GM12878 (cell line): ENCODE data around the gene PADI2. TPM values are rescaled to one million over a fixed set of nuclear protein-coding genes. Genes with fewer than 3 reads are reported as not detected.

Experiments
- ATAC-seq: fragments of 200-7000 bp; cut with Tn5 transposase; 3 replicates; pipeline ENCODE4 v1.9.1; 2020; ENCODE audit warnings: mild to moderate bottlenecking, moderate library complexity
- BruUV-seq: library from RNA; stranded (reverse); fragments of 400-500 nt; replicated peaks from 2 replicates; lab custom pipeline; 2021; lab: Mats Ljungman, UMichigan
- CTCF ChIA-PET: fragments of 300-600 bp; sonication (Branson Sonifier 250); formaldehyde crosslinking; extraction: SDS; loops from one replicate; lab custom pipeline; 2021; ENCODE audit warnings: inconsistent platforms; lab: Yijun Ruan, JAX
- POLR2A ChIA-PET: fragments of 350-600 bp; formaldehyde crosslinking; extraction: SDS; loops from one replicate; lab custom pipeline; 2021; ENCODE audit warnings: inconsistent platforms; lab: Charles Lee
- RAD21 ChIA-PET: fragments of 300-600 bp; sonication (Branson Sonifier 250); formaldehyde crosslinking; loops from one replicate; lab custom pipeline; 2023; ENCODE audit warnings: antibody characterized with exemption; ENCODE audit not compliant: unreplicated experiment; lab: Charles Lee
- SMC1A ChIA-PET: fragments of 300-600 bp; sonication (Branson Sonifier 250); formaldehyde crosslinking; loops from one replicate; lab custom pipeline; 2023; ENCODE audit not compliant: unreplicated experiment, uncharacterized antibody; lab: Charles Lee
- DNase-seq: peaks from one replicate; pipeline ENCODE4 v3.0.0-alpha.2; 2011; ENCODE audit warnings: low read depth, low spot score
- FAIRE-seq: peaks from 3 replicates; lab custom pipeline; 2011; peaks lifted over from hg19 to GRCh38; lab: Jason Lieb, UNC
- H2AFZ ChIP-seq: 2 replicates; pipeline ENCODE4 v1.6.0; 2011; ENCODE audit warnings: low read depth, low read length, control low read depth; ENCODE audit not compliant: control insufficient read depth
- H3K27ac ChIP-seq: 2 replicates; pipeline ENCODE4 v1.5.1; 2011; ENCODE audit warnings: control low read depth; ENCODE audit not compliant: control insufficient read depth, insufficient read depth
- H3K27me3 ChIP-seq, 2 experiments: replicated peaks in 1 of 2; 2 replicates each; pipeline versions ENCODE4 v1.6.0 to v1.6.1; 2011; ENCODE audit warnings: low read length in 1 of 2; ENCODE audit not compliant: control insufficient read depth in 2 of 2, insufficient read depth in 2 of 2
- H3K36me3 ChIP-seq, 2 experiments: 2 replicates each; pipeline ENCODE4 v1.5.1; 2011; ENCODE audit warnings: low read length in 1 of 2; ENCODE audit not compliant: control insufficient read depth in 2 of 2, insufficient read depth in 2 of 2
- H3K4me1 ChIP-seq: 2 replicates; pipeline ENCODE4 v1.6.1; 2011; ENCODE audit warnings: mild to moderate bottlenecking, low read length, moderate library complexity, mixed read lengths; ENCODE audit not compliant: control insufficient read depth, insufficient read depth
- H3K4me2 ChIP-seq: 2 replicates; pipeline ENCODE4 v1.6.0; 2011; ENCODE audit warnings: control low read depth; ENCODE audit not compliant: control insufficient read depth, insufficient read depth
- H3K4me3 ChIP-seq: fragments of 200-600 bp; sonication (generic); 2 replicates; pipeline ENCODE4 v1.5.1; 2016
- H3K79me2 ChIP-seq: 2 replicates; pipeline ENCODE4 v1.6.0; 2011; ENCODE audit warnings: low read length; ENCODE audit not compliant: control insufficient read depth, insufficient read depth
- H3K9ac ChIP-seq: 2 replicates; pipeline ENCODE4 v1.8.0; 2011; ENCODE audit warnings: low read length, control low read depth, mixed read lengths; ENCODE audit not compliant: control insufficient read depth, insufficient read depth
- H3K9me3 ChIP-seq: replicated peaks from 3 replicates; pipeline ENCODE4 v1.5.1; 2011; ENCODE audit warnings: mild to moderate bottlenecking, low read length; ENCODE audit not compliant: control insufficient read depth, insufficient read depth
- H4K20me1 ChIP-seq: 2 replicates; pipeline ENCODE4 v1.6.0; 2011; ENCODE audit not compliant: control insufficient read depth, insufficient read depth
- FOXM1 ChIP-seq: IDR thresholded peaks from 2 replicates; pipeline ENCODE4 v1.6.1; 2012; ENCODE audit warnings: low read depth, mild to moderate bottlenecking, inconsistent platforms, low read length, moderate library complexity
- GATAD2B ChIP-seq: fragments of 450-650 bp; conservative IDR thresholded peaks from 2 replicates; pipeline ENCODE4 v1.6.1; 2017; ENCODE audit warnings: low read depth, mild to moderate bottlenecking, moderate library complexity
- MYB ChIP-seq: fragments of 150-350 bp; IDR thresholded peaks from 2 replicates; pipeline ENCODE4 v1.6.1; 2014; ENCODE audit warnings: mild to moderate bottlenecking, low read depth, low read length, borderline replicate concordance
- NR2C2 ChIP-seq: IDR thresholded peaks from 2 replicates; pipeline ENCODE4 v1.6.1; 2011; ENCODE audit warnings: borderline replicate concordance, low read depth; ENCODE audit not compliant: control insufficient read depth, insufficient read length
- NR2F1 ChIP-seq: fragments of 450-650 bp; conservative IDR thresholded peaks from 2 replicates; pipeline ENCODE4 v1.6.1; 2017; ENCODE audit warnings: mild to moderate bottlenecking
- SREBF2 ChIP-seq: IDR thresholded peaks from 2 replicates; pipeline ENCODE4 v1.6.1; 2012; ENCODE audit warnings: mild to moderate bottlenecking, low read length
- STAT1 ChIP-seq: fragments of 450-650 bp; conservative IDR thresholded peaks from 2 replicates; pipeline ENCODE4 v1.6.1; 2014; ENCODE audit warnings: antibody characterized with exemption, mild to moderate bottlenecking
- WGBS: methylation state at CpG from one replicate; pipeline ENCODE4 v1.1.6; 2016; ENCODE audit warnings: low lambda C conversion rate; ENCODE audit not compliant: insufficient replicate concordance, insufficient coverage; ENCODE audit errors: missing lambda C conversion rate; 5-methylcytosine and 5-hydroxymethylcytosine counted together
- in situ Hi-C: fragments of 300-500 bp; cut with MboI; formaldehyde crosslinking; loops from 9 replicates; pipeline ENCODE4 v1.14.3; 2018; ENCODE audit warnings: mixed read lengths
- intact Hi-C: fragments of 100-400 bp; cut with micrococcal nuclease; formaldehyde crosslinking; loops from one replicate; pipeline ENCODE4 v1.14.2; 2022; ENCODE audit not compliant: unreplicated experiment
- polyA plus RNA-seq, 11 experiments: library from polyadenylated mRNA; depleted of rRNA in 4 of 11; unstranded in 6 of 11; stranded (reverse) in 5 of 11; fragments of >200 nt; fragmentation: Nextera tagmentation in 4 of 11; fragmentation: Illumina TruSeq in 1 of 11; extraction: Ambion mirVana in 4 of 11; extraction: Trizol in 1 of 11; gene quantifications; 1 replicate in 1 of 11; 2 replicates in 10 of 11; pipeline versions ENCODE4 v1.2.1 to v1.2.3, GENCODE V29; 2011 to 2016; ENCODE audit warnings: inconsistent platforms in 2 of 11, missing spikeins in 2 of 11, low read depth in 1 of 11
- total RNA-seq, 4 experiments: library from RNA; depleted of rRNA in 3 of 4; stranded (reverse); fragments of >200 nt in 3 of 4; fragmentation: Illumina TruSeq in 1 of 4; extraction: Trizol in 1 of 4; gene quantifications; 2 replicates each; pipeline versions ENCODE4 v1.2.1 to v1.2.3, GENCODE V29; 2013 to 2021

The PADI2 gene
- total and polyA plus RNA-seq, 10 of the 15 experiments (the other 5 are each of a cell fraction or from before 2014, with no cell fraction given) = 0.05 to 3.0 (median 0.10) TPM; not detected in 1

- no peak for TF ChIP-seq NR2C2
Measured at GRCh38 chr1:17135530-17135929, 16.3 kb upstream of the PADI2 start (continued).

GRCh38 chr1:17134724-17135123 lies 15.5 kb upstream of the PADI2 start:
- Histone ChIP-seq H3K79me2 (no peaks in the 10 kb centered on the region), H3K9me3 (no peaks in the 10 kb centered on the region; the same call in 2 of the 3 replicates), H3K4me2 (no peak overlapping the region), H3K36me3 (no peaks in the 10 kb centered on the region), H2AFZ (no peak overlapping the region), H3K4me3 (no peak overlapping the region), H3K9ac (no peak overlapping the region), H3K27ac (no peak overlapping the region), H3K4me1 (peaks cover under 1% of the 10 kb centered on the region; the same call in 1 of the 2 replicates), H4K20me1 (no peaks in the 10 kb centered on the region), H3K27me3 (no peaks in the 10 kb centered on the region)
- in situ Hi-C loops (no loop called here), intact Hi-C loops (no loop called here)
- DNase-seq (no peak), FAIRE-seq (no peak), ATAC-seq (no peak)
- TF ChIP-seq SREBF2 (no peak), NR2C2 (peak; percentile 27), GATAD2B (no peak)
- ChIA-PET CTCF (interaction anchor here (1.4 to 8.1 kb wide), 2 partner anchors 8 to 10 kb away, joined by 4 to 105 read pairs; no protein-coding TSS in a partner anchor), SMC1A (no interaction called here), RAD21 (no interaction called here), POLR2A (no interaction called here)
- 99% methylated on average over 7 of the region's 7 CpGs for WGBS
- BruUV-seq = no TSS peak

GRCh38 chr1:17134034-17134433 lies 14.8 kb upstream of the PADI2 start:
- WGBS = 50% methylated on average over 4 of the region's 4 CpGs

More at GRCh38 chr1:17134034-17134433, 14.8 kb upstream of the PADI2 start:
- no TSS peak for BruUV-seq
- Histone ChIP-seq H3K27me3 (no peaks in the 10 kb centered on the region), H3K27ac (no peak overlapping the region), H2AFZ (no peak overlapping the region), H3K9me3 (no peaks in the 10 kb centered on the region; the same call in 2 of the 3 replicates), H3K36me3 (no peaks in the 10 kb centered on the region), H3K4me3 (no peak overlapping the region), H3K4me2 (no peak overlapping the region), H4K20me1 (no peaks in the 10 kb centered on the region), H3K9ac (no peak overlapping the region), H3K79me2 (no peaks in the 10 kb centered on the region), H3K4me1 (no peaks in the 10 kb centered on the region)
- FAIRE-seq (no peak), ATAC-seq (no peak), DNase-seq (no peak)
- in situ Hi-C loops (no loop called here), intact Hi-C loops (no loop called here)
- SMC1A ChIA-PET = no interaction called here
- TF ChIP-seq NR2F1 (no peak), FOXM1 (no peak), STAT1 (no peak), MYB (no peak)
- CTCF ChIA-PET = interaction anchor here (0.7 to 1.4 kb wide), 2 partner anchors 9 to 44 kb away, joined by 3 to 4 read pairs; no protein-coding TSS in a partner anchor
- POLR2A ChIA-PET = interaction anchor here (0.8 to 1.6 kb wide), 2 partner anchors 8 to 12 kb away, joined by 3 read pairs; no protein-coding TSS in a partner anchor
- RAD21 ChIA-PET = no interaction called here
